ENCODE data around the gene THBS2. TPM values are rescaled to one million over a fixed set of nuclear protein-coding genes. Genes with fewer than 3 reads are reported as not detected.
"Not testable (repeated sequence)": the region's sequence is repeated elsewhere in the genome, so short reads cannot be mapped to it uniquely, and the experiment has no call there.

The THBS2 gene
- total RNA-seq, 1 donor from 2014 or later = 6.9 TPM

DNA sequence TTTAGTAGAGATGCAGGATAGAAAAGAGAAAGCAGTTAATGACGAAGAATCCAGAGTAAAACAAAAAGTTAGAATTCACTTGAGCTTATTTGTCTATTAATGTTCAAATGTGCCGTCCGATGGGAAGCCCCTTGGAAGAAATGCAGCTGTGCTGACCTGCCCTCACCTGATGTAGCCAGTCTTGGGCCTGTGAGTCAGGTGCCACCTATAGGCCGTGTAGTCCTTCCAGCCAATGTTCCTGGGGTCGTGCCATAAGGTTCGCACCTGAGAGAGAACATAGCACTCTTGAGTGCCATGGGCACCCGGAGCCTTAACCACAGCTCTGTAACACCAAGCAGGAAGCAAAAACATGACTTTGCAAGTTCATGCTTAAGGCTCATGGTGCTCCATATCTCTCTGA is 32.4 kb downstream of the THBS2 start:
- H3K36me3 ChIP-seq = peaks cover 13% of the 10 kb centered on the region
- no peaks in the 10 kb centered on the region for H3K4me1 ChIP-seq
- no peaks in the 10 kb centered on the region for H3K9me3 ChIP-seq (replicated peaks)
- TF ChIP-seq, protein P1, sequence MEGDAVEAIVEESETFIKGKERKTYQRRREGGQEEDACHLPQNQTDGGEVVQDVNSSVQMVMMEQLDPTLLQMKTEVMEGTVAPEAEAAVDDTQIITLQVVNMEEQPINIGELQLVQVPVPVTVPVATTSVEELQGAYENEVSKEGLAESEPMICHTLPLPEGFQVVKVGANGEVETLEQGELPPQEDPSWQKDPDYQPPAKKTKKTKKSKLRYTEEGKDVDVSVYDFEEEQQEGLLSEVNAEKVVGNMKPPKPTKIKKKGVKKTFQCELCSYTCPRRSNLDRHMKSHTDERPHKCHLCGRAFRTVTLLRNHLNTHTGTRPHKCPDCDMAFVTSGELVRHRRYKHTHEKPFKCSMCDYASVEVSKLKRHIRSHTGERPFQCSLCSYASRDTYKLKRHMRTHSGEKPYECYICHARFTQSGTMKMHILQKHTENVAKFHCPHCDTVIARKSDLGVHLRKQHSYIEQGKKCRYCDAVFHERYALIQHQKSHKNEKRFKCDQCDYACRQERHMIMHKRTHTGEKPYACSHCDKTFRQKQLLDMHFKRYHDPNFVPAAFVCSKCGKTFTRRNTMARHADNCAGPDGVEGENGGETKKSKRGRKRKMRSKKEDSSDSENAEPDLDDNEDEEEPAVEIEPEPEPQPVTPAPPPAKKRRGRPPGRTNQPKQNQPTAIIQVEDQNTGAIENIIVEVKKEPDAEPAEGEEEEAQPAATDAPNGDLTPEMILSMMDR (IDR thresholded peaks at IDR 0.05; ENCODE audit: borderline replicate concordance) = no peak
- DNase-seq = no peak
- intact Hi-C loops (cut with micrococcal nuclease) = no loop called here
- H3K27me3 ChIP-seq (ENCODE audit: low read depth) = peaks cover 14% of the 10 kb centered on the region
- H3K27ac ChIP-seq (replicated peaks) = no peak overlapping the region
- H3K4me3 ChIP-seq = no peak overlapping the region

DNA sequence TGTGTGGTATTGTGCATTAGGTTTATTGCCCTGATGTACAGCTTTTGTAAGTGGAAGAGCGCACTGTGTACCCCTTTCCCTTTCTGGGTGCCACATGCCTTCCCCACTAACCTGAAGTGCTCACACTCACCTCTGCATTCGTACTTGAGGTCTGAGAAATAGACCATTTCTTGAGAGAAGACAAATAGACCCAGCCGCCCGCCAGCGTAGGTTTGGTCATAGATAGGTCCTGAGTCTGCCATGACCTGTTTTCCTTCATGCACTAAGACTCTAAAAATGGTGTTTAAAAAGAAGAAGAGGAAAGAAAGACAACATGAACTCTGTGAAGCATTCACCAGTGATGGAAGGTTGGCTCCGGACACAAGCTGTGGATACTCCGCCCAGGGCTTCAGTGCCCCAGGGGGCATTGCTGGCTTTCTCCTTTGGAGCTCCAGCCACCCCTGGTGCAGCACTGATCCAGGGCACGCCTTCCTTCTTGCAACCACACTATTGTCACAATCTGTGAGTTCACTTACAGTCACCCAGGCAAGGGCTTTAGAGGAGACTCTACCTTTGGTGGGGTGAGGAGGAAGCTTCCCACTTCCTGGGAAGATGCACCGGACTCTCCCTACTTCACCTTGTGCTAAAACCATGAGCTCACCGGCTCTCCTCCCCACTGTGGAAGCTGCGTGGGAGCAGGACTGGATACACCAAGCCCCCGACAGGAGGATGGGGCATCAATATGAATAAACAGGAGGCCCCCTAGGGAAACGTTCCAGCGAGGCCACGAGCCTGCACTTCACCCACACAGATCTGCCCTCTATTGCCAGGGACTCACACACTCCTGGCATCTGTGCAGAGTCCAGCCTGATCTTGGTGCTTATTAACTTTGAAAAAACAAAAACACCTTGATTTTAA is 33.3 kb downstream of the THBS2 start:
- Histone ChIP-seq H3K36me3 (peaks cover 13% of the 10 kb centered on the region), H3K9me3 (replicated peaks) (no peaks in the 10 kb centered on the region), H3K27ac (replicated peaks) (no peak overlapping the region), H3K4me3 (no peak overlapping the region), H3K27me3 (ENCODE audit: low read depth) (peaks cover 8% of the 10 kb centered on the region), H3K4me1 (no peaks in the 10 kb centered on the region)
- DNase-seq = no peak
- intact Hi-C loops (cut with micrococcal nuclease) = no loop called here
- TF ChIP-seq, protein P1 (IDR thresholded peaks at IDR 0.05; ENCODE audit: borderline replicate concordance) = no peak

- Histone ChIP-seq H3K27ac (replicated peaks) (no peak overlapping the region), H3K9me3 (replicated peaks) (no peaks in the 10 kb centered on the region), H3K4me1 (peaks cover 14% of the 10 kb centered on the region), H3K36me3 (peaks cover 13% of the 10 kb centered on the region), H3K4me3 (no peak overlapping the region), H3K27me3 (ENCODE audit: low read depth) (no peaks in the 10 kb centered on the region)
- TF ChIP-seq, protein P1 (IDR thresholded peaks at IDR 0.05; ENCODE audit: borderline replicate concordance) = no peak
- intact Hi-C loops (cut with micrococcal nuclease) = no loop called here
- no peak for DNase-seq
Observed at GRCh38 chr6:169217972-169218371, 35.7 kb downstream of the THBS2 start.

- Histone ChIP-seq H3K4me1 (peaks cover 18% of the 10 kb centered on the region), H3K27ac (replicated peaks) (no peak overlapping the region), H3K4me3 (no peak overlapping the region), H3K36me3 (peaks cover 8% of the 10 kb centered on the region), H3K27me3 (ENCODE audit: low read depth) (no peaks in the 10 kb centered on the region), H3K9me3 (replicated peaks) (no peaks in the 10 kb centered on the region)
- no peak for DNase-seq
- TF ChIP-seq, protein P1 (IDR thresholded peaks at IDR 0.05; ENCODE audit: borderline replicate concordance) = no peak
- intact Hi-C loops (cut with micrococcal nuclease) = no loop called here
Observed at GRCh38 chr6:169216830-169217229, 36.8 kb downstream of the THBS2 start.

DNA sequence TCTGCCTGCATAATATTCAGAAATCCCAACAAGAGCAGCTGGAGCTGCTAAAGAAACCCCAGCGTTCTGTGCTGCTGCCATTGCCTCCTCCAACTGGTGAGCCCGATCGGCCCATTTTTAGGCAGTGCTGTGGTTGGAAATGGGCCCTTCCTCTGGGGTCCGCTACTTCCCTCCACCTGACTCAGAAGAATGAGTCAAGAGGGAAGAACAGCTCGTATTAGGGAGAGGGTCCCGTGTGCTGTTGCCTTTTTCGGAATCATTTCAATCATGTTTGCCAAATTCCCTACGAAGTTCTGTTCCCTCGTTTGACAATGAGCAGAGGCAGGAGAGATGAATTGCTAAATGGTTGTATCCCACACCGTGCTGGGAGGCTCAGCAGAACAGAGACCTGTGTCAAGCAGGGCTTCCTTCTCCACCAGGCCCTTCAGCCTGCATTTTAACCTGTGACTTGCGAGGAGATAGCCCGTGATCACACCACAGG is 38.4 kb downstream of the THBS2 start:
- Histone ChIP-seq H3K36me3 (peaks cover 4% of the 10 kb centered on the region), H3K4me3 (peak overlapping the region; percentile 10), H3K27ac (replicated peaks) (peak overlapping the region; percentile 89), H3K27me3 (ENCODE audit: low read depth) (no peaks in the 10 kb centered on the region), H3K4me1 (peaks cover 18% of the 10 kb centered on the region), H3K9me3 (replicated peaks) (no peaks in the 10 kb centered on the region)
- intact Hi-C loops (cut with micrococcal nuclease) = no loop called here
- TF ChIP-seq, protein P1 (IDR thresholded peaks at IDR 0.05; ENCODE audit: borderline replicate concordance) = no peak
- no peak for DNase-seq

- Histone ChIP-seq H3K4me1 (peaks cover 18% of the 10 kb centered on the region), H3K4me3 (peak overlapping the region; percentile 10), H3K27ac (replicated peaks) (peak overlapping the region; percentile 89)
- H3K9me3 ChIP-seq (replicated peaks); H3K36me3 ChIP-seq; intact Hi-C loops (cut with micrococcal nuclease); DNase-seq; H3K27me3 ChIP-seq (ENCODE audit: low read depth): not testable (repeated sequence)
Observed at GRCh38 chr6:169214789-169215188, 38.9 kb downstream of the THBS2 start.
